CD4-positive, alpha-beta T cell treated with Interleukin-10 for 1 hour (primary cell): ENCODE data around the gene ARGLU1.
"Not testable (repeated sequence)": the region's sequence is repeated elsewhere in the genome, so short reads cannot be mapped to it uniquely, and the experiment has no call there.

ENCODE experiments used
- DNase-seq: peaks from one replicate; pipeline ENCODE4 v3.0.0-alpha.2; 2020

The ARGLU1 gene

GRCh38 chr13:106567474-106568298 is at the start of gene ARGLU1:
Gene ARGLU1 (minus strand): TSS chr13:106568137. CDS start chr13:106567919, 218 bp downstream.
- DNase-seq: peak; percentile 96

- DNase-seq: no peak
Observed at GRCh38 chr13:106617561-106617960, 49.6 kb upstream of the ARGLU1 start.

GRCh38 chr13:106616729-106617128 is 48.8 kb upstream of the ARGLU1 start:
- DNase-seq: no peak

- no peak for DNase-seq
Observed at GRCh38 chr13:106614874-106615273, 46.9 kb upstream of the ARGLU1 start.

GRCh38 chr13:106612688-106613087 is 44.8 kb upstream of the ARGLU1 start:
- DNase-seq: no peak

- no peak for DNase-seq
Observed at GRCh38 chr13:106610486-106610885, 42.5 kb upstream of the ARGLU1 start.

- DNase-seq: no peak
Observed at GRCh38 chr13:106609116-106609515, 41.2 kb upstream of the ARGLU1 start.

GRCh38 chr13:106603546-106603945 is 35.6 kb upstream of the ARGLU1 start:
- DNase-seq: no peak

- DNase-seq: no peak
Observed at GRCh38 chr13:106602178-106602577, 34.2 kb upstream of the ARGLU1 start.

- DNase-seq: no peak
Observed at GRCh38 chr13:106601489-106601888, 33.6 kb upstream of the ARGLU1 start.

GRCh38 chr13:106600798-106601135 is 32.8 kb upstream of the ARGLU1 start:
- DNase-seq: not testable (repeated sequence)

- peak; percentile 9 for DNase-seq
Observed at GRCh38 chr13:106599875-106600797, 32.2 kb upstream of the ARGLU1 start.

- no peak for DNase-seq
Observed at GRCh38 chr13:106597749-106598395, 29.9 kb upstream of the ARGLU1 start.

GRCh38 chr13:106597186-106597585 is 29.2 kb upstream of the ARGLU1 start:
- DNase-seq: no peak

- DNase-seq: no peak
Observed at GRCh38 chr13:106596275-106596937, 28.5 kb upstream of the ARGLU1 start.

GRCh38 chr13:106595625-106596024 is 27.7 kb upstream of the ARGLU1 start:
- no peak for DNase-seq

- DNase-seq: no peak
Observed at GRCh38 chr13:106594980-106595379, 27.0 kb upstream of the ARGLU1 start.

- no peak for DNase-seq
Observed at GRCh38 chr13:106593132-106593531, 25.2 kb upstream of the ARGLU1 start.

GRCh38 chr13:106591299-106591698 is 23.4 kb upstream of the ARGLU1 start:
- DNase-seq: no peak

GRCh38 chr13:106589716-106590115 is 21.8 kb upstream of the ARGLU1 start:
- DNase-seq: no peak

- no peak for DNase-seq
Observed at GRCh38 chr13:106588367-106588766, 20.4 kb upstream of the ARGLU1 start.

GRCh38 chr13:106587787-106588186 is 19.9 kb upstream of the ARGLU1 start:
- DNase-seq: no peak

GRCh38 chr13:106586648-106587166 is 18.8 kb upstream of the ARGLU1 start:
- no peak for DNase-seq
